ENCODE data around the gene MBLAC1. TPM values are rescaled to one million over a fixed set of nuclear protein-coding genes. Genes with fewer than 3 reads are reported as not detected.
A peak's percentile ranks its signal among the peaks of the same experiment; 100 is the strongest.
"Not testable (repeated sequence)": the region's sequence is repeated elsewhere in the genome, so short reads cannot be mapped to it uniquely, and the experiment has no call there.

MBLAC1 gene
- polyA plus RNA-seq, 4 donors = 1.2 to 2.6 (median 1.5) TPM

- DNase-seq (ENCODE audit: low read depth in 4 of 4, low spot score in 3 of 4) = no peak
Observed at GRCh38 chr7:100119970-100120732, 6.6 kb upstream of the MBLAC1 start.

GRCh38 chr7:100120733-100121036, 6.1 kb upstream of the MBLAC1 start:
- DNase-seq (ENCODE audit: low read depth in 4 of 4, low spot score in 3 of 4) = no peak

- DNase-seq (ENCODE audit: low read depth in 4 of 4, low spot score in 3 of 4) = no peak
Observed at GRCh38 chr7:100122067-100122466, 4.7 kb upstream of the MBLAC1 start.

- DNase-seq (ENCODE audit: low read depth in 4 of 4, low spot score in 3 of 4) = no peak
Observed at GRCh38 chr7:100122568-100122967, 4.2 kb upstream of the MBLAC1 start.

GRCh38 chr7:100124301-100125230, 2.2 kb upstream of the MBLAC1 start:
- no peak for DNase-seq (ENCODE audit: low read depth in 4 of 4, low spot score in 3 of 4)

- no peak for DNase-seq (ENCODE audit: low read depth in 4 of 4, low spot score in 3 of 4)
Observed at GRCh38 chr7:100126239-100126930, 382 bp upstream of the MBLAC1 start.

GRCh38 chr7:100127866-100128636, 1.3 kb downstream of the MBLAC1 start:
- DNase-seq (ENCODE audit: low read depth in 4 of 4, low spot score in 3 of 4) = no peak

- DNase-seq (ENCODE audit: low read depth in 4 of 4, low spot score in 3 of 4) = no peak
Observed at GRCh38 chr7:100128637-100128963, 1.8 kb downstream of the MBLAC1 start.

- not testable (repeated sequence) for DNase-seq (ENCODE audit: low read depth in 4 of 4, low spot score in 3 of 4)
Observed at GRCh38 chr7:100130220-100130607, 3.4 kb downstream of the MBLAC1 start.

- peak in 2 of 4 donors; percentile 37 to 69 for DNase-seq (ENCODE audit: low read depth in 4 of 4, low spot score in 3 of 4)
Observed at GRCh38 chr7:100130608-100131453, 4.1 kb downstream of the MBLAC1 start.

GRCh38 chr7:100132126-100132525, 5.4 kb downstream of the MBLAC1 start:
- DNase-seq (ENCODE audit: low read depth in 4 of 4, low spot score in 3 of 4) = no peak

- no peak for DNase-seq (ENCODE audit: low read depth in 4 of 4, low spot score in 3 of 4)
Observed at GRCh38 chr7:100132697-100133151, 6.0 kb downstream of the MBLAC1 start.

GRCh38 chr7:100137851-100138760, 11.3 kb downstream of the MBLAC1 start:
- no peak for DNase-seq (ENCODE audit: low read depth in 4 of 4, low spot score in 3 of 4)

- no peak for DNase-seq (ENCODE audit: low read depth in 4 of 4, low spot score in 3 of 4)
Observed at GRCh38 chr7:100141555-100141949, 14.8 kb downstream of the MBLAC1 start.

- no peak for DNase-seq (ENCODE audit: low read depth in 4 of 4, low spot score in 3 of 4)
Observed at GRCh38 chr7:100142461-100142860, 15.7 kb downstream of the MBLAC1 start.

- DNase-seq (ENCODE audit: low read depth in 4 of 4, low spot score in 3 of 4) = not testable (repeated sequence)
Observed at GRCh38 chr7:100146350-100146749, 19.6 kb downstream of the MBLAC1 start.

GRCh38 chr7:100147278-100147677, 20.5 kb downstream of the MBLAC1 start:
- no peak for DNase-seq (ENCODE audit: low read depth in 4 of 4, low spot score in 3 of 4)

- no peak for DNase-seq (ENCODE audit: low read depth in 4 of 4, low spot score in 3 of 4)
Observed at GRCh38 chr7:100148225-100148558, 21.4 kb downstream of the MBLAC1 start.
